ENCODE measurements around the gene DCT.

DNA sequence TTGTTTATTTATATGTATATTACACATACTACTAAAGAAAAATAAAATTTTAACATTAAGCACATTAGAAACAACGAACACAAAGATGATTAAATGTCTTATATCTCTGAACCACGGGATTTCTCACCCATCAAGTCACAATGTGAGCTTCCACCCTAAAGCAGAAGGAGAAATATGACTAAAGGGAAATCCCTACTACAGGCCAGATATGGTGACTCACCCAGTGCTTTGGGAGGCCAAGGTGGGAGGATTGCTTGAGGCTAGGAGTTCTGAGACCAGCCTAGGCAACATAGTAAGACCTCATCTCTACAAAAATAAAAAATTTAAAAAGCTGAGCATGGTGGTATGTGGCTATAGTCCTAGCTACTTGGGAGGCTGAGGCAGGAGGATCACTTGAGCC, 24.6 kb downstream of the DCT start:
- TF ChIP-seq EZH2phosphoT487 (IDR thresholded peaks at IDR 0.05; ENCODE audit: borderline replicate concordance), result no peak
- TF ChIP-seq, protein P1, sequence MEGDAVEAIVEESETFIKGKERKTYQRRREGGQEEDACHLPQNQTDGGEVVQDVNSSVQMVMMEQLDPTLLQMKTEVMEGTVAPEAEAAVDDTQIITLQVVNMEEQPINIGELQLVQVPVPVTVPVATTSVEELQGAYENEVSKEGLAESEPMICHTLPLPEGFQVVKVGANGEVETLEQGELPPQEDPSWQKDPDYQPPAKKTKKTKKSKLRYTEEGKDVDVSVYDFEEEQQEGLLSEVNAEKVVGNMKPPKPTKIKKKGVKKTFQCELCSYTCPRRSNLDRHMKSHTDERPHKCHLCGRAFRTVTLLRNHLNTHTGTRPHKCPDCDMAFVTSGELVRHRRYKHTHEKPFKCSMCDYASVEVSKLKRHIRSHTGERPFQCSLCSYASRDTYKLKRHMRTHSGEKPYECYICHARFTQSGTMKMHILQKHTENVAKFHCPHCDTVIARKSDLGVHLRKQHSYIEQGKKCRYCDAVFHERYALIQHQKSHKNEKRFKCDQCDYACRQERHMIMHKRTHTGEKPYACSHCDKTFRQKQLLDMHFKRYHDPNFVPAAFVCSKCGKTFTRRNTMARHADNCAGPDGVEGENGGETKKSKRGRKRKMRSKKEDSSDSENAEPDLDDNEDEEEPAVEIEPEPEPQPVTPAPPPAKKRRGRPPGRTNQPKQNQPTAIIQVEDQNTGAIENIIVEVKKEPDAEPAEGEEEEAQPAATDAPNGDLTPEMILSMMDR (conservative IDR thresholded peaks at IDR 0.05; ENCODE audit: low read length), result no peak

All from Loucy (cell line).